Measurements from ENCODE around the gene DUS4L. TPM values are rescaled to one million over a fixed set of nuclear protein-coding genes. Genes with fewer than 3 reads are reported as not detected.

DUS4L gene
- total RNA-seq, 1 experiment from 2014 or later, result 12.6 TPM

GRCh38 chr7:107551936-107552335, 11.8 kb upstream of the DUS4L start:
- no peak overlapping the region for H3K4me3 ChIP-seq (ENCODE audit: low read depth, low read length, poor library complexity, severe bottlenecking)
- H3K36me3 ChIP-seq (ENCODE audit: insufficient read depth, low read length, poor library complexity, severe bottlenecking), result peaks cover 20% of the 10 kb centered on the region
- no peaks in the 10 kb centered on the region for H3K27me3 ChIP-seq (replicated peaks; ENCODE audit: insufficient read depth, low read depth, low read length, poor library complexity)
- no peak for DNase-seq (ENCODE audit: low spot score)
- ChIA-PET POLR2A (ENCODE audit: low non-redundant PET) (no interaction called here), CTCF (no interaction called here)
- H3K27ac ChIP-seq (ENCODE audit: low read depth, low read length, poor library complexity, severe bottlenecking), result no peak overlapping the region
- BruUV-seq (replicated peaks), result no TSS peak
- TF ChIP-seq CTCF (conservative IDR thresholded peaks at IDR 0.05; ENCODE audit: low read depth, low read length) (no peak), EZH2 (IDR thresholded peaks at IDR 0.05; ENCODE audit: borderline replicate concordance, low read depth, low read length, poor library complexity, severe bottlenecking) (no peak)
- intact Hi-C loops (cut with micrococcal nuclease; ENCODE audit: unreplicated experiment), result no loop called here
- no peaks in the 10 kb centered on the region for H3K9me3 ChIP-seq (ENCODE audit: low read depth, low read length, poor library complexity, severe bottlenecking)
- no peaks in the 10 kb centered on the region for H3K4me1 ChIP-seq (ENCODE audit: insufficient read depth, low read length, poor library complexity, severe bottlenecking)

DNA sequence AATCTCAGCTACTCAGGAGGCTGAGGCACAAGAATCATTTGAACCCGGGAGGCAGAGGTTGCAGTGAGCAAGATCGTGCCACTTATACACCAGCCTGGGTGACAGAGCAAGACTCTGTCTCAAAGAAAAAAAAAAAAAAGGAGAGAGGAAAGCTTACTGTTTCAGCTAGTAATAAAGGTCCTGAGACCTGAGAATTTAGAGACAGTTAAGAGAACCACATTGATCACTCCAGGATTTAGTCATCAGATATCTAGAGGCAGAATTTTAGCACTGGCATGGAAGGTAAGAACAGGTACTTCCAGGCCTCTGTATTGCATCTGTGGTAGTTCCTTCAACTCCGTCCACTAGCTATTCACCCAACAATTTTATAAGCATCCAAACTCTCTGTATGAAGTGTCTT, 7.9 kb upstream of the DUS4L start:
- BruUV-seq (replicated peaks), result no TSS peak
- intact Hi-C loops (cut with micrococcal nuclease; ENCODE audit: unreplicated experiment), result no loop called here
- Histone ChIP-seq H3K27ac (ENCODE audit: low read depth, low read length, poor library complexity, severe bottlenecking) (no peak overlapping the region), H3K9me3 (ENCODE audit: low read depth, low read length, poor library complexity, severe bottlenecking) (no peaks in the 10 kb centered on the region), H3K27me3 (replicated peaks; ENCODE audit: insufficient read depth, low read depth, low read length, poor library complexity) (no peaks in the 10 kb centered on the region), H3K4me1 (ENCODE audit: insufficient read depth, low read length, poor library complexity, severe bottlenecking) (no peaks in the 10 kb centered on the region), H3K36me3 (ENCODE audit: insufficient read depth, low read length, poor library complexity, severe bottlenecking) (peaks cover 18% of the 10 kb centered on the region), H3K4me3 (ENCODE audit: low read depth, low read length, poor library complexity, severe bottlenecking) (no peak overlapping the region)
- TF ChIP-seq EZH2 (IDR thresholded peaks at IDR 0.05; ENCODE audit: borderline replicate concordance, low read depth, low read length, poor library complexity, severe bottlenecking) (no peak), CTCF (conservative IDR thresholded peaks at IDR 0.05; ENCODE audit: low read depth, low read length) (no peak)
- ChIA-PET CTCF (no interaction called here), POLR2A (ENCODE audit: low non-redundant PET) (interaction anchor here (0.6 kb wide), 2 partner anchors 211 to 534 kb away, joined by 5 to 6 read pairs; no protein-coding TSS in a partner anchor)
- no peak for DNase-seq (ENCODE audit: low spot score)

DNA sequence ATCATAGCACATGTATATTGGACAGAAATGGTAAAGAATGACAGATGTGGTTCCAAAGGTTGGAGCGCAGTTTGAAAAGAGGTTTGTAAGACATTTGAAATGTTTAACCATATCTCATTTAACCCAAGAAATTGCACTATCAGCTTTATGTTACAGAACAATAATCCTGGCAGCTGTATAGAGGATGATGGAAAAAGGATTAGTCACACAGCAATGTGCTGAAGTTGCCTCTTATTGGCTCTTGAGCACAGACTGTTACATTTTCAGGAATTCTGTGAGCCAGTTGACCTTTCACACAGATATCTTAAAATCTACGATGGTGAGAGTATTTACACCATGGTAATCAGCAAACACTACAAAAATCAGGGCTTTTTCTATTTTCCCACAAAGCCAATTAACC, 3.9 kb upstream of the DUS4L start:
- Histone ChIP-seq H3K4me3 (ENCODE audit: low read depth, low read length, poor library complexity, severe bottlenecking) (no peak overlapping the region), H3K27me3 (replicated peaks; ENCODE audit: insufficient read depth, low read depth, low read length, poor library complexity) (no peaks in the 10 kb centered on the region), H3K9me3 (ENCODE audit: low read depth, low read length, poor library complexity, severe bottlenecking) (no peaks in the 10 kb centered on the region), H3K4me1 (ENCODE audit: insufficient read depth, low read length, poor library complexity, severe bottlenecking) (peaks cover 12% of the 10 kb centered on the region), H3K27ac (ENCODE audit: low read depth, low read length, poor library complexity, severe bottlenecking) (no peak overlapping the region), H3K36me3 (ENCODE audit: insufficient read depth, low read length, poor library complexity, severe bottlenecking) (peaks cover 4% of the 10 kb centered on the region)
- DNase-seq (ENCODE audit: low spot score), result peak; percentile 12
- ChIA-PET CTCF (no interaction called here), POLR2A (ENCODE audit: low non-redundant PET) (no interaction called here)
- no TSS peak for BruUV-seq (replicated peaks)
- intact Hi-C loops (cut with micrococcal nuclease; ENCODE audit: unreplicated experiment), result loop anchor here (5.0 kb wide), 1 partner anchor 88 kb away; the partner anchor contains the start of gene GPR22
- TF ChIP-seq CTCF (conservative IDR thresholded peaks at IDR 0.05; ENCODE audit: low read depth, low read length), result no peak
- no peak for TF ChIP-seq EZH2 (IDR thresholded peaks at IDR 0.05; ENCODE audit: borderline replicate concordance, low read depth, low read length, poor library complexity, severe bottlenecking)
